ENCODE data around the gene COL4A2.
"Not testable (repeated sequence)": the region's sequence is repeated elsewhere in the genome, so short reads cannot be mapped to it uniquely, and the experiment has no call there.

The COL4A2 gene

GRCh38 chr13:110531100-110531499 lies 224.0 kb downstream of the COL4A2 start:
- no peak overlapping the region for H3K4me2 ChIP-seq (ENCODE audit: low read length)
- no peaks in the 10 kb centered on the region for H4K20me1 ChIP-seq (ENCODE audit: insufficient read depth, low read length)

GRCh38 chr13:110531671-110532083 lies 224.6 kb downstream of the COL4A2 start:
- H3K9me2 ChIP-seq (ENCODE audit: low read depth, low read length): no peaks in the 10 kb centered on the region
- no peaks in the 10 kb centered on the region for H3F3A ChIP-seq (ENCODE audit: insufficient read depth, low read length)
- no peaks in the 10 kb centered on the region for H3K79me2 ChIP-seq (ENCODE audit: insufficient read depth, low read length)
- H3K4me1 ChIP-seq (ENCODE audit: insufficient read depth, low read length, severe bottlenecking): no peaks in the 10 kb centered on the region
- no peak overlapping the region for H3K27ac ChIP-seq (ENCODE audit: low read depth, low read length, poor library complexity, severe bottlenecking)
- H4K20me1 ChIP-seq (ENCODE audit: insufficient read depth, low read length): no peaks in the 10 kb centered on the region
- H3K9me3 ChIP-seq (ENCODE audit: low read length): no peaks in the 10 kb centered on the region
- H3K4me3 ChIP-seq (ENCODE audit: low read depth, low read length, poor library complexity, severe bottlenecking): no peak overlapping the region
- no peak overlapping the region for H2AFZ ChIP-seq (ENCODE audit: low read length)
- TF ChIP-seq CTCF (IDR thresholded peaks at IDR 0.05; ENCODE audit: low read length) (no peak), EZH2 (IDR thresholded peaks at IDR 0.05; ENCODE audit: borderline replicate concordance, low read length) (no peak)
- H3K36me3 ChIP-seq (ENCODE audit: insufficient read depth, low read length): no peaks in the 10 kb centered on the region; the same call in 1 of the 2 replicates
- no peak overlapping the region for H3K9ac ChIP-seq (ENCODE audit: low read length)
- H3K4me2 ChIP-seq (ENCODE audit: low read length): no peak overlapping the region
- peaks cover 12% of the 10 kb centered on the region; the same call in 1 of the 2 replicates for H3K27me3 ChIP-seq (ENCODE audit: insufficient read depth, low read length)

More at GRCh38 chr13:110531100-110531499, 224.0 kb downstream of the COL4A2 start:
- Histone ChIP-seq H3K9me3 (ENCODE audit: low read length) (no peaks in the 10 kb centered on the region), H3K36me3 (ENCODE audit: insufficient read depth, low read length) (no peaks in the 10 kb centered on the region; the same call in 1 of the 2 replicates), H3K79me2 (ENCODE audit: insufficient read depth, low read length) (no peaks in the 10 kb centered on the region), H3K4me3 (ENCODE audit: low read depth, low read length, poor library complexity, severe bottlenecking) (no peak overlapping the region), H3K4me1 (ENCODE audit: insufficient read depth, low read length, severe bottlenecking) (no peaks in the 10 kb centered on the region), H3K27ac (ENCODE audit: low read depth, low read length, poor library complexity, severe bottlenecking) (no peak overlapping the region), H3F3A (ENCODE audit: insufficient read depth, low read length) (no peaks in the 10 kb centered on the region), H3K9me2 (ENCODE audit: low read depth, low read length) (no peaks in the 10 kb centered on the region), H3K27me3 (ENCODE audit: insufficient read depth, low read length) (peaks cover 12% of the 10 kb centered on the region; the same call in 1 of the 2 replicates), H3K9ac (ENCODE audit: low read length) (no peak overlapping the region), H2AFZ (ENCODE audit: low read length) (no peak overlapping the region)
- no peak for TF ChIP-seq EZH2 (IDR thresholded peaks at IDR 0.05; ENCODE audit: borderline replicate concordance, low read length)

- not testable (repeated sequence) for H3K4me1 ChIP-seq (ENCODE audit: insufficient read depth, low read length, severe bottlenecking); H3K9me2 ChIP-seq (ENCODE audit: low read depth, low read length); H3K4me2 ChIP-seq (ENCODE audit: low read length); H3F3A ChIP-seq (ENCODE audit: insufficient read depth, low read length); H3K79me2 ChIP-seq (ENCODE audit: insufficient read depth, low read length); H2AFZ ChIP-seq (ENCODE audit: low read length); H3K9me3 ChIP-seq (ENCODE audit: low read length); H3K36me3 ChIP-seq (ENCODE audit: insufficient read depth, low read length); H4K20me1 ChIP-seq (ENCODE audit: insufficient read depth, low read length); H3K27ac ChIP-seq (ENCODE audit: low read depth, low read length, poor library complexity, severe bottlenecking); H3K4me3 ChIP-seq (ENCODE audit: low read depth, low read length, poor library complexity, severe bottlenecking); H3K9ac ChIP-seq (ENCODE audit: low read length)
- peaks cover 12% of the 10 kb centered on the region; the same call in 1 of the 2 replicates for H3K27me3 ChIP-seq (ENCODE audit: insufficient read depth, low read length)
These were observed 225.2 kb downstream of the COL4A2 start for GRCh38 chr13:110532258-110532657.

- Histone ChIP-seq H3K4me3 (ENCODE audit: low read depth, low read length, poor library complexity, severe bottlenecking) (no peak overlapping the region), H3K27ac (ENCODE audit: low read depth, low read length, poor library complexity, severe bottlenecking) (no peak overlapping the region), H3F3A (ENCODE audit: insufficient read depth, low read length) (no peaks in the 10 kb centered on the region), H3K9me2 (ENCODE audit: low read depth, low read length) (no peaks in the 10 kb centered on the region), H3K4me2 (ENCODE audit: low read length) (no peak overlapping the region), H3K4me1 (ENCODE audit: insufficient read depth, low read length, severe bottlenecking) (no peaks in the 10 kb centered on the region), H3K9ac (ENCODE audit: low read length) (no peak overlapping the region), H3K36me3 (ENCODE audit: insufficient read depth, low read length) (no peaks in the 10 kb centered on the region; the same call in 1 of the 2 replicates), H2AFZ (ENCODE audit: low read length) (no peak overlapping the region), H4K20me1 (ENCODE audit: insufficient read depth, low read length) (no peaks in the 10 kb centered on the region), H3K9me3 (ENCODE audit: low read length) (no peaks in the 10 kb centered on the region), H3K27me3 (ENCODE audit: insufficient read depth, low read length) (peaks cover 8% of the 10 kb centered on the region; the same call in 1 of the 2 replicates), H3K79me2 (ENCODE audit: insufficient read depth, low read length) (no peaks in the 10 kb centered on the region)
- TF ChIP-seq CTCF (IDR thresholded peaks at IDR 0.05; ENCODE audit: low read length) (no peak), EZH2 (IDR thresholded peaks at IDR 0.05; ENCODE audit: borderline replicate concordance, low read length) (no peak)
These were observed 226.9 kb downstream of the COL4A2 start for GRCh38 chr13:110533771-110534670.
